RWPE1 (cell line): ENCODE data around the gene BRAF.
"Not testable (repeated sequence)": the region's sequence is repeated elsewhere in the genome, so short reads cannot be mapped to it uniquely, and the experiment has no call there.

ENCODE experiments used
- CTCF ChIA-PET: fragments of 350-600 bp; sonication (Branson Sonifier 250); formaldehyde crosslinking; extraction: SDS; loops from one replicate; lab custom pipeline; 2021; lab: Yijun Ruan, JAX
- POLR2A ChIA-PET: fragments of 400-600 bp; formaldehyde crosslinking; extraction: SDS; loops from one replicate; lab custom pipeline; 2020; ENCODE audit warnings: antibody characterized with exemption; ENCODE audit not compliant: low non-redundant PET; lab: Yijun Ruan, JAX
- DNase-seq: peaks from one replicate; pipeline ENCODE4 v3.0.0; 2012; ENCODE audit warnings: low spot score
- H3K27ac ChIP-seq: fragments of 450-650 bp; 2 replicates; pipeline ENCODE4 v1.5.1; 2017
- CTCF ChIP-seq: fragments of 450-650 bp; conservative IDR thresholded peaks from 2 replicates; pipeline ENCODE4 v1.5.1; 2017; ENCODE audit warnings: low read depth, mild to moderate bottlenecking

Gene BRAF

DNA sequence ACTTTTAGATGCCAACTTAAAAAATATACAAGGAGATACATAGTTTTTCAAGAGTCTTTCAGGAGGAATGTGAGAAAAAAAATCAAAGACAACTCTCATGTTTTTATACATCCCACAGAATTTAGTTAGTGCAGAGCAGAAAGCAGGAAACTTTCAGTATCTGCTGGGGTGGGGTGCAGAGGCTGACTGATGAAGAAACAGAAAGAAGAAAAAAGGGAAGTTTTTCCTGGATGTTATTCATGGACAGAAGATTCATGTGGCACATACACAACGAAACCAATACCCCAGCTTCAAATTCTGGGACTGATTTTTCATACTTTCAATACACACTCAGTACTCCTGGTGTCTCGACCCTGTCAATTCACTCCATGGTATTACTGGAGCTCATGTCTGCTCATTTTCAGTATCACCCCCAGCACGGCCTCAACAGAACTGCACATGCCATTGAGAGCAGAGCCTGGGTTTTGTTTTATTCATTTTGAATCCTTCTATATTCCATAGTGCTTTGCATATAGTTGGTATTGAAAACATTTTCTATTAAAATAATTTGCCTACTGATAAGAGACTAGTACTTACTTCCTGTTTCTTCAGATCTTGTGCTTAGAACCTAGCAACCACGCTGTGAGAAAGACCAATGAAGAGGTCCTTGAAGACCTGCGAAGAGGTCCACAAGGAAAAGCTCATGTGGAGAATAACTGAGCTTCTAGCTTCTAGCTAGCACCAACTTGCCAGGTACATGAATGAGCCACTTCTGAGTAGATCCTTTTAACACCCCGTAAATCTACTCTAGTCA lies 179.3 kb downstream of the BRAF start:
- H3K27ac ChIP-seq, result no peak overlapping the region
- no peak for DNase-seq
- ChIA-PET POLR2A (no interaction called here), CTCF (interaction anchor here (0.7 to 1.1 kb wide), 2 partner anchors 19 to 66 kb away, joined by 3 to 4 read pairs; no protein-coding TSS in a partner anchor)
- no peak for TF ChIP-seq CTCF

DNA sequence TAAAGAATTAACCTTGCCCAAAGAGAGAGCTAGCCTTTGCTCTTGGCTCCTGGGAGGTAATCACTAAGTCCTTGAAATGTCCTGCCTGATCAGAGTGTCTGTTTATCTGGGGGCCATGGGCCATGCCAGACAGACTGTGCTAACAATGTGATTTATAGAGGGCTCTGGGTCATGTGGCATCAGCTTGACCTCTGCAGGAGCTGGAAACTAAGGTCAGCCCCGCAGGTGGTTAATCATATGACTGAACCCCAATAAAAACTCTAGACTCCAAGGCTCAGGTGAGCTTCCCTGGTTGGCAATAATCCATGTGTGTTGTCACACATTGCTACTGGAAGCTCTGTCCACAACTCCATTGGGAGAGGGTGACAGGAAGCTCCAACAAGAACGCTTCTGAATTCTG lies 180.7 kb downstream of the BRAF start:
- H3K27ac ChIP-seq, result no peak overlapping the region
- no peak for TF ChIP-seq CTCF
- POLR2A ChIA-PET, result no interaction called here
- DNase-seq, result no peak
- CTCF ChIA-PET, result no interaction called here

- POLR2A ChIA-PET, DNase-seq: not testable (repeated sequence)
Observed at GRCh38 chr7:140743255-140743654, 181.5 kb downstream of the BRAF start.

GRCh38 chr7:140738280-140738679 lies 186.4 kb downstream of the BRAF start:
- TF ChIP-seq CTCF, result no peak
- DNase-seq, result no peak
- ChIA-PET POLR2A (no interaction called here), CTCF (no interaction called here)
- H3K27ac ChIP-seq, result no peak overlapping the region

More at GRCh38 chr7:140743255-140743654, 181.5 kb downstream of the BRAF start:
- H3K27ac ChIP-seq, CTCF ChIA-PET: not testable (repeated sequence)

GRCh38 chr7:140734729-140735128 lies 190.0 kb downstream of the BRAF start:
- no peak for TF ChIP-seq CTCF
- ChIA-PET CTCF (no interaction called here), POLR2A (no interaction called here)
- no peak for DNase-seq
- no peak overlapping the region for H3K27ac ChIP-seq

- CTCF ChIA-PET, result no interaction called here
- POLR2A ChIA-PET, result no interaction called here
- no peak for TF ChIP-seq CTCF
Observed at GRCh38 chr7:140734096-140734495, 190.6 kb downstream of the BRAF start.

DNA sequence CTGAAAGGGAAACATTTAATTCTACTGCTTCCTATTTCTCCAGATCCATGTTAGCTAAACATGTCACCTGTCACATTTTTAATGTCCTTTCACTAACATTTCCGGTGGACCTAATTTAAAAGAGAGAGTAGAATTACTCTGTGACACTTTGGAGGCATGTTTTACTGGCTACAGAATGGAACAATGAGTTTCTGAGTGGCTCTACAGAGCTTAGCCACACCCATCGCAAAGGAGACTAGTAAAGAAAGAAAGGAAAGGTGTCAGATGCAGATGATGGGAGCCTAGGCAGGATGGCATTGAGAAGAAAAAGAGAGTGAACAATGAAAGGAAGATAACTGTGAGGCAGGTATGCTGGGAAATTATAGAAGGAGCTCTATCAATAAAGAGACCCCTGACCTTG lies 192.3 kb downstream of the BRAF start:
- H3K27ac ChIP-seq, result no peak overlapping the region
- no peak for DNase-seq
- ChIA-PET CTCF (interaction anchor here (0.6 kb wide), 1 partner anchor 9 kb away, joined by 3 read pairs; no protein-coding TSS in a partner anchor), POLR2A (no interaction called here)
- no peak for TF ChIP-seq CTCF

More at GRCh38 chr7:140734096-140734495, 190.6 kb downstream of the BRAF start:
- no peak for DNase-seq
- H3K27ac ChIP-seq, result no peak overlapping the region
